NCI-H1930 (cell line): ENCODE results near the gene TTC19.

Source experiments
- DNase-seq, 2 experiments: peaks; one replicate each; lab custom pipeline; 2025; lab: John Stamatoyannopoulos, UW

The TTC19 gene

GRCh38 chr17:15999141-15999973, at the start of gene TTC19, which contains the start of gene ZSWIM7:
TTC19 (plus strand) TSS chr17:15999824; CDS start chr17:15999849, 25 bp downstream.
ZSWIM7 (minus strand) TSS chr17:15999704; CDS start chr17:15999594, 110 bp downstream.
- DNase-seq = peak; percentile 95 to 97

DNA sequence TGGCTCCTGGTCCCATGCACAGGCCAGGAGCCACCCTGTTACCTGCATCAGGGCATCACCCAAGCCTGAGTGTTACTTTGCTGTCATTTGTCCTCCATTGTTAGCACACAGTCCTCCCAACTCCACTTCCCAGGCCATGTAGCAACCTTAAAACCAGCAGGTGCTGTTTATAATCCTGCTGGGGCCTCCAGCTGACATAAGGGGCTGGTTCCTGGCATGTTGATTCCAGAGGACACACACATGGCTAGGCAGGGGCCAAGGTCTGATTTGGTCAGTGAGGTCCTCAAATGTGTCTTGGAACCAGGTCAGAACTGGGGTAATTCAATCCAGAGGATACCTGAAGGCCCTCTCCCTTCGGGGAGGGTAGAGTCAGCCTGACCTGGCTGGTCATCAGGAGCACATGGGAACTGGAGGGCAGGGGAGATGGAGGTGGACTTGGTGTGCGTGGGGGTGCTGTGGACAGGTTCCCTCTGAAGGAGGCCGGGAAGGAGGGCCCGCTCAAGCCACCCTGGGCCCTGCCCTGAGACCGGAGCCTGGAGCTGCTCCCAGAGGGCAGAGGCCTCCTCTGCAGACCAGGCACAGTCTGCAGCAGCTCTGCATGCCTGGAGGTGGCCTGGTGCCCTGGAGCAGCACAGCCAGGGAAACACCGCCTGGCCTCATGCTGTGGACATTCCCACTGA, 48.1 kb upstream of the TTC19 start:
- no peak for DNase-seq

- DNase-seq = no peak
Measured at GRCh38 chr17:15952048-15952532, 47.5 kb upstream of the TTC19 start.

DNA sequence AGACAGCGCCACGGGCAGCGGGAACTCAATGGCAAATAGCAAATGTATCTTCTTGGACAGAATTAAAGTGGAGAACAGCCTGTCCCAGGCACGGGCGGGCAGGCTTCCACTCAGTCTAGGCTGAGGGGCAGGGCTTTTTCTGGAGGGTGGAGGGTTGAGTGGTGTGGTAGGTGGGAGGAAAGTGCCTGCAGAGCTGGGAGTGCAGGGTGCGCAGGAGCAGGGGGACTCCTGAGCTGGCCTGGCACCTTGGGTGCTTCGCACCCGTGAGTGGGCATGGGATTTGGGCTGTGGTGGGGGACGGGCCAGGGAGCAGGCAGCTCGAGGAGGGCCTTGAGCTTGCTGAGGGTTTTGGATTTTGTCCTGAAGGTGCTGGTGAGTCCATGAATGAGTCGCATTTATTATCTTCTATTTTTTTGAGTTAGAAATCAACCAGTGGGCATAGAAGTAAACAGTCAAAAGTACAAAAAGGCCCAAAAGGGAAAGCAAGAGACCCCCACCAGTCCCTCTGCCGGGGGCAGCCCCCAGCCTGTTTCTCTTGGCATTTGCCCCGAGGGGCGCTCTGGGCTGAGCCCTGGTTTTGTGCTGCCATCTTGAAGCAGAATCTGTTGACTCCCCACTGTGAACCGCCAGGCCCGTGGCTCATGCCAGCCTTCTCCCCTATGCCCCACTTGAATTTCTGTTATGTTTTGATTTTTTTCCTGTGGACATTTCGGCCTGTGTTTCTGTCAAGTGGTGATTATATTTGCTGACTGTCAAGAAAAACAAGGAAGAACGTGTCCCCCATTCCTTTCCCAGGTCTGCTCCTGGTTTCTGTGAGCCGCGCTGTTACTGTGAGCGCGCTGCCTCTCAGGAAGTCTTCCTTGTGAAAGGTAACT, 46.5 kb upstream of the TTC19 start:
- no peak for DNase-seq

- no peak for DNase-seq
Measured at GRCh38 chr17:15954222-15954621, 45.4 kb upstream of the TTC19 start.

GRCh38 chr17:15955793-15956541, 43.7 kb upstream of the TTC19 start:
- no peak for DNase-seq

GRCh38 chr17:15957206-15957605, 42.4 kb upstream of the TTC19 start:
- no peak for DNase-seq

GRCh38 chr17:15957608-15958307, 41.9 kb upstream of the TTC19 start:
- DNase-seq = no peak

GRCh38 chr17:15958484-15958854, 41.2 kb upstream of the TTC19 start:
- DNase-seq = no peak

DNA sequence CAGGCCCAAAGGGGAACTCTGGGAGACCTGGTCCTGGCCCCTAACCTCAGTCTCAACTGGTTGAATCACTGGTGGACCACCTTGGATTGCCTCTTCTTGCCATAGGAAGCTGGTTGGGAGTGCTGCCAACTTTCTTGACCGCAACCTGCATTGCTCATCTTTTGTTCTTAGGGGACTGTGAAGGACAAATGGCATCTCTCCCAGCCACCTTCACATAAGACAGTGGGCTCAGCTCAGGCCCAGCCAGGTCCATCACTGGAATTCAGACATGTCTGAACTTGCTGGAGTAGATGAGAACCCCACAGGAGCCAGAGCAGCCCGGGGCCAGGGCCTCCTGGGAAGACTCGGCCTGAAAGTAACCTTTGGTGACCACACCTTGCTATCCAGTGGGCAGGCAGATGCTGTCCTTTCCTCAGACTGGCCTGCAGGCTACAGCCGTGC, 35.9 kb upstream of the TTC19 start:
- DNase-seq = no peak

- DNase-seq = no peak
Measured at GRCh38 chr17:15965528-15965927, 34.1 kb upstream of the TTC19 start.

- no peak for DNase-seq
Measured at GRCh38 chr17:15966183-15966878, 33.3 kb upstream of the TTC19 start.

DNA sequence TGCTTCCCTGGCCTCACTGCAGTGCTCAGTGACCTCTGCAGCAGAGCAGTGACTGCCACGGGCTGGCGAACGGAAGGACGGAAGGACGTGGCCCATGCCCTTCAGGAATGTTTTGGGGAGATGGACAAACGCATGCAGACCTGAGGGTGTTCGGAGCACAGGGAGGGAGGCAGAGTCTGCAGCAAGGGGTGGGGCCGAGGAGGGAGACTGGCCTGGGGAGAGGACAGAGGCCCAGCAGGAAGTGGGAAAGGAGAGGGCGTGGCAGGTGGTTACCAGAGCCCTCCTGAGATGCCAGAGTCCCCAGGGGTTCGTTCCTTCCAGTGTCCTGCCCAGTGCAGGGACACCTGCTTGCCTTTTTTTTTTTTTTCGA, 32.8 kb upstream of the TTC19 start:
- no peak for DNase-seq

DNA sequence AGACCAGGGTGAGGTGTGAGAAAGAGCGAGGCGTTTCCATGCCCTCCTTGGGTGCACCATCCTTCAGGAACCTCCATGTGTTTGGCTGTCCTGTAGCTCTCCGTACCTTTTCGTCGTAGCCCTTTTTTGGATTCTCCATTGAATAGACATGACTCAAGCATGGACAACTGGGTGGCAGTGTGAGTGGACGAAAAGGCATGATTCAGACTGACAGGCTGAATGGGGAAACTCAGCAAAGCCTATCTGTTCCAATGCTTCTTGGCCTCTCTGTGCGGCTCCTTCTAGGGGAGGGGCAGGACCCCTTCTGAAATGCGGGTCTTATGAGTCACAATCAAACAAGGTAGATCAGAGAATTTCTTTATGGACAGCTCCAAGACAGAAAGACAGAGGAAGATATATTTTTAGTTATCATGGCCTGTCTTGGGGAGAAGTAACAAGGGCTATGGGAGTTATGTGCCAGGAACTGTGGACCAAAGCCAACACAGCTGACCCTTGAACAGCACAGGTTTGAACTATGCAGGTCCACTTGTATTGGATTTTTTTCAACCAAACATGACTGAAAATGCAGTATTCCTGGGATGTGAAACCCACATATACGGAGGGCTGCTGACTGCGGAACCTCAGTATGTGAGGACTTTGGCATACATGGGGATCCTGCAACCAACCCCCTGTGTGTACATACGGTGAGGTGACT, 31.8 kb upstream of the TTC19 start:
- no peak for DNase-seq

GRCh38 chr17:15969463-15969862, 30.2 kb upstream of the TTC19 start:
- DNase-seq = no peak

GRCh38 chr17:15970500-15970899, 29.1 kb upstream of the TTC19 start:
- DNase-seq = no peak

GRCh38 chr17:15971098-15971678, 28.4 kb upstream of the TTC19 start:
- DNase-seq = no peak

- no peak for DNase-seq
Measured at GRCh38 chr17:15971882-15972281, 27.7 kb upstream of the TTC19 start.

GRCh38 chr17:15972497-15972951, 27.1 kb upstream of the TTC19 start:
- DNase-seq = no peak
